ENCODE results near the gene RSPO3.
"Not testable (repeated sequence)": the region's sequence is repeated elsewhere in the genome, so short reads cannot be mapped to it uniquely, and the experiment has no call there.

Gene RSPO3

DNA sequence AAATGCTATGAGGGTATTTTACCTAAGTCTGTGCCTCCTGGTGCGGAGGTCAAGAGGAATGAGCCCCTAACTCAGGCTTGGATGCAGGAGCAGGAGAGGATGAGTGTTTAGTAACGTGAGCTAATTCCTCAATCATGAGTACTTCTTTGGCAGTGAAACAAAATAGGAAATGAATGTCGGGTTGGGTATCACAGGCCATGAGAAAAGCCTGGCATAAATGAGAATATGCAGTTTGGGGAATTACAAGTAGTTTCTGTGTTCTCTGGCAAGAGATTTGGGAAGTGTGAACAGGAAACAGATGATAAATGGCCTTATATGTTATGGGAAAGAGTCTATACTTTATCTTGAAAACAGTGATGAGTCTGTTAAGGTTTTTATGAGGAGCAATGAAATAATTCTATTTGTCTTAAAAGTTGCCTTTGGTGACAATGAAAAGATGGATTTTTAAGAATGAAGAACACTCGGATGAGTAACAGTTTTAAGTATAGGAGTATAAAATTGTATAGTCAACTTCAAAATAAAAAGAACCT lies 89.2 kb downstream of the RSPO3 start:
- DNase-seq = no peak

DNA sequence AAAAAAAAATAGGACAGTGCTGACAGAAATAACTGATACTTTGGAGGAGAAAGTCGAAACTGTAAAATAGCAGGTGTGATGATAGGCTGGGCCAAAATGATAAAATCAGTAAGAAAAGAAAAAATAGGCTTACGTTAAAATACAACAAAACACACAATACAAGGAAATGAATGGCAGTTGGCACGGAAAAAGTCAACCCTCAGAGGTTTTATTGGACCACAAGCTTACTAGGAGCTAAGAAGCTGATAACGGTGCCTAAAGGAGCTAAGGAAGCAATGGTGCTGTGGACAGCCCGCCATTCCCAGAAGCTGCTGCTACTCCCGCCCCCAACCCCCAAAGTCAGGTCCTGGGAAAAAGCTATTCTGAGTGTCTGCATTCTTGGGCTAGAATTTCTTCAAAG lies 92.3 kb downstream of the RSPO3 start:
- DNase-seq = no peak

DNA sequence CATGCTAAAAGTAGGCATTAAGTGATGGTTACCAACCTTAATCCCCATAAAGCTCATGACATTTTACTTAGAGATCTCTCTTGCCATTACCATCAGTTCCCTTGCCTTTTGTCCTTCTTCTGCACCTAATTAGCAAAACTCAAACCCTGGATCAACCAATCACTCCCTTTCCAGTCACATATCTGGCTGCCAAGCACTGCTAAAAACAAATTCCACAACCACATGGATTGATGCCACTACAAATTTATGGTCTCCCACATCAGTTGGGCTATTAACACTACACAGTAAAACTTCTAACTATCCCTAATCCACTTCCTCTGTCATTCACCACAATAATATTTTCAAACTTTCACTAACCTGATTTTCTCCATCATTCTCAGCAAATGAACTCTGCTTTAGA lies 93.9 kb downstream of the RSPO3 start:
- no peak for DNase-seq

DNA sequence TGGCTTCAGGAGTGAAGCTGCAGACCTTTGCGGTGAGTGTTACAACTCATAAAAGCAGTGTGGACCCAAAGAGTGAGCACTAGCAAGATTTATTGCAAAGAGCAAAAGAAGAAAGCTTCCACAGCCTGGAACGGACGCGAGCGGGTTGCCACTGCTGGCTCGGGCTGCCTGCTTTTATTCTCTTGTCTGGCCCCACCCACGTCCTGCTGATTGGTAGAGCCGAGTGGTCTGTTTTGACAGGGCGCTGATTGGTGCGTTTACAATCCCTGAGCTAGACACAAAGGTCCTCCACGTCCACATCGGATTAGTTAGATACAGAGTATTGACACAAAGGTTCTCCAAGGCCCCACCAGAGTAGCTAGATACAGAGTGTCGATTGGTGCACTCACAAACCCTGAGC lies 95.6 kb downstream of the RSPO3 start:
- not testable (repeated sequence) for DNase-seq

DNA sequence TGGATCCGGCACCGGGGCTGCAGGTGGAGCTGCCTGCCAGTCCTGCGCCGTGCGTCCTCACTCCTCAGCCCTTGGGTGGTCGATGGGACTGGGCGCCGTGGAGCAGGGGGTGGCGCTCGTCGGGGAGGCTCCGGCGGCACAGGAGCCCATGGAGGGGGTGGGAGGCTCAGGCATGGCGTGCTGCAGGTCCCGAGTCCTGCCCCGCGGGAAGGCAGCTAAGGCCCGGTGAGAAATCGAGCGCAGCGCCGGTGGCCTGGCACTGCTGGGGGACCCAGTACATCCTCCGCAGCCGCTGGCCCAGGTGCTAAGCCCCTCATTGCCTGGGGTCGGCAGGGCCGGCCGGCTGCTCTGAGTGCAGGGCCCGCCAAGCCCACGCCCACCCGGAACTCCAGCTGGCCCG lies 96.1 kb downstream of the RSPO3 start:
- DNase-seq = not testable (repeated sequence)

DNA sequence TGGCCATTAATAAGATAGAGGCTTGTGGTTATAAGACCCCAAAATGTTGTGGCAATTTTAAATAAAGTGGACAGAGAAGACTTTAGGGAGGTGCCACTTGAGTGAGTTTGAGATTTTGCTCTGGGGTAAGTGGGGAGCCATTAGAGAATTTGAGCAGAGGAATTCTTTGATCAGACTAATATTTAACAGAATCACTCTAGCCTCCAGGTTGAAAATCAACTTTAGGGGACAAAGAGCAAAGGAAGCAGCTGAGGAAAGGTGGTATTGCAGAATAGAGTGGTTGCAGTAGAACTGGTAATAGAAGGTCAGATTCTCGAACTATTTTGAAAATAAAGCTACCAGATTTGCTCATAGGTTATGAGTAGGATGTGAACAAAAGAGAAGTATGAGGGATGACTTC lies 97.5 kb downstream of the RSPO3 start:
- no peak for DNase-seq

DNA sequence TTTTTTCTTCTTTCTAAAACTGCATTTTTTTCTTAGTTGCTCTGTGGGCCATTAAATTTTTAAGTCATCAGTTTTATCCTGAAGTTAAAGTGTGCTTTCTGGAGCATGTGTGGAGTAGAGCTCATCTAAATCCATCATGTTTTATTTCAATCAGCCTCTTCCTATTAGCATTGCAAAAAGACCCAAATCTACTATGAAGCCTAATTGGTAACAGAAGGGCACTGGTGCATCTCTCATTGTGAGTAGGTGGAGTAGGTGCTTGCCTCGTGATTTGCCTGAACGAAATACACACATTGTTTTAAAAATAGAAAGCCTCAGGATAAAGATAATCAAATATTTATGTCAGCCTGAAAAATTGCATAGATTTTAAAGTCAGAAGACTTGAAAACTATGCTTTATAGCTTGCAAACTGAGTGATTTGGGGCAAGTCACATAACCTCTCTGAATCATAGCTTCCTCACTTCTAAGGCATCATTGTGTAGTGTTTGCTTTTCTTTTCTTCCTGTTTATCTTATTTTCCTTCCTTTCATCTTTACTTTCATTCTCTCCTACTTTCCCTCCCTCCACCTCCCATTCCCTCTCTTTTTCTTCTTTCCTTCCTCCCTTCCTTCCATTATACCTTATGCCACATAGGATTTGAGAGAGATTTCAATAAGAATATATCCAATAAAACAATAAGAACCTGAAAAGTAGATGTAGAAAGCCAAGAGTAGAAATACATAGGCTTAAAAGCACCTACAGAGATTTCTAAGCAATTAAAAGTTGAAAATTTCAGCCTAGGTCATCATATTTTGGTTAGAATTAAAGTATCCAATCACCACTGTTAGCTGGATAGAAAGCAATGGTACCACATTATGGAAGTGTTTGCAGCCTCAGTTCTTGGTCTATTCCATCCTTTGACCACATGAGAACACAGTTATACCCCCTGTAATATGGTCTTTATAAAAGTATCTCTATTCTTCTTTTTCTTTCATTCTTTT lies 98.6 kb downstream of the RSPO3 start:
- DNase-seq = no peak

DNA sequence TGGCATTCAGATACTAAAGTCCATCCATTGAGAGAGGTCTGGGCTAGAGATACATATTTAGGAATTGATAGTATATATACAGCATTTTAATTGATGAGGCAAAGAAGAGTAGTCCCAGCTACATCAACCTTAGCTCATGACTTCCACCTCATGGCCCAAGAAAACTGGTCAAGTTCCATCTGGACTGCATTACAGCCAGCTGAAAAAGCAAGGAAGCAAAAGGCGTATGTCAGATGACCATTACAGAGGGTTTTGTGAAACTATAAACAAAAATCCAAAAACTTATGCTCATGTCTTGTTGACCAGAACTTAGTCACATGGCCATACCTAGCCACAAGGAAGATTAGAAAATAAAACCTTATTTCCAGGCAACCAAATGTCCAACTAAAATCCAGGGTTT lies 101.4 kb downstream of the RSPO3 start:
- DNase-seq = no peak

DNA sequence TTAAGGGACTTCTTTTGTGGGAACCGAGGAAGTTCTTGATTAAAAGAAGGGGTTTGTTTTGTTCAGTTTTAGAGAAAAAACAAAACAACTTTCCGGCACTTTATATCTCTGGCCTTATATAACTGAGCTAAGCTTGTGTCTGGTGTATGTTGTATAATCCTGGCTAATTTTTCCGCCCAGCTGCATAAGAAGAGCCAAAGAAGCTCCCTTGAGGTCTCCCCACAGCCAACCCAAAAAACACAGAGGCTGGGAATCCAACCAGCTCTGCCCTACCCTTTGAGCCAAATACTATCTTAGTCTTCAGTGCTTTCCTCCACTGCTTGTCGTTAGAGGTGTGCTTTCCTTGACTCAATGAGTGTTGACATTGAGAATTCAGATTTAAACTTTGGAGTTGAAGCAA lies 102.7 kb downstream of the RSPO3 start:
- no peak for DNase-seq

DNA sequence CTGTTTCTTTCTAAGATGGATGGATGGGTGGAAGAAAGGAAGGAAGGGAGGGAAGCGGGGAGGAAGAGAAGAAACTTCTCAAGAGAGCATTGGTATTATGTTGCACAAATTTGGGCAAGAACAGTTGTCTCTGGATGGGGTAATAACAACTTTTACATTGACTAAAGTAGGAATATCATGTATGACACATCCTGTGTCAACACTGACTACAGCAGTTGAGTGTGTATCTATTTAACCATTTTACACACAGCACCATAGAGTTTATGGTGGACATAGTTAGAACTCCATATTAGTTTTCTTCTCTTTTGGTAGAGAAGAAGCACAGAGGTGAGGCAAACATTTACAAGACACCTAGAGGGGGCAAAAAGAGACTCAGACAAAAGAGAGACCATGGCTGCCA lies 103.9 kb downstream of the RSPO3 start:
- DNase-seq = no peak

DNA sequence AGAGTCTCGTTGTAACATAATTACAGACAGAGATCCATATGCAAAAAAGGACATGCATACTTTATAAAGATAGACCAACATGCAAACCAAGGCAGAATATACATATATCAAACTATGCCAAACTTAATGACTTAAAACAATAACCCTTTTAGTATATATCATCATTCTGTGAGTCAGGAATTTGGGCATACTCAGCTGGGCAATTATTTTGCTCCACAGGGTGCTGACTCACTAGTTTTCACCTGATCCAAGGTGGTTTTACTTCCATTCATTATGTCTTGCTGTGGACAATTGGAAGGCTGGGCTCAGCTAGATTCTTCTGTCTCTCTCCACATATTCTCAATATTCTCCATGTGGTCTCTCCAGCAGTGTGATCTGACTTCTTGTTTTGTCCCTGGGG lies 107.0 kb downstream of the RSPO3 start:
- DNase-seq = no peak

DNA sequence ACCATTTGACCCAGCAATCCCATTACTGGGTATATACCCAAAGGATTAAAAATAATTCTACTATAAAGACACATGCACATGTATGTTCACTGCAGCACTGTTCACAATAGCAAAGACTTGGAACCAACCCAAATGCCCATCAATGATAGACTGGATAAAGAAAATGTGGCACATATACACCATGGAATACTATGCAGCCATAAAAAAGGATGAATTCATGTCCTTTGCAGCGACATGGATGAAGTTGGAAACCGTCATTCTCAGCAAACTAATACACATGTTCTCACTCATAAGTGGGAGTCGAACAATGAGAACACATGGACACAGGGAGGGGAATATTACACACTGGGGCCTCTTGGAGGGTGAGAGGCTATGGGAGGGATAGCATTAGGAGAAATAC lies 115.3 kb downstream of the RSPO3 start:
- not testable (repeated sequence) for DNase-seq

DNA sequence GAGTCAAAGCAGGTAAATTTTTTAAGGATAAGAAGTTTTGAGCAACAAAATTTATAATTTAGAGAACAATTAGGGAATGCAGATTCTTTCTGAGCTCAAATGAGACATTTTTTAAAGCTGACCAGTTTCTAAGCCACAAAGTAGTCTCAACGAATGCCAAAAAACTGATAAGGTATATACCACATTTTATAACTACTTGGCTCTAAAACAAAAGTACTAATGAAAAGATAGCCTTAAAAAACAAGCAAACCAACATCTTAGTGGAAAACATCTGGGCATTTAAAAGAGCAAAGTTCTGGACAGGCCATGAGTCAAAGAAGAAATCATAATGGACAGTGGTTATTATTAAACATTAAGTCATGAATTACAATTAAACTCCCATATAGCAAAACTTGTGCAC lies 125.0 kb downstream of the RSPO3 start:
- no peak for DNase-seq
